SK-N-SH (cell line): Measurements from ENCODE around the gene DNAJC18.

ENCODE experiments used
- CTCF ChIP-seq: fragments of 200-600 bp; sonication (generic); IDR thresholded peaks from 2 replicates; pipeline ENCODE4 v1.6.1; 2017; ENCODE audit warnings: antibody characterized with exemption, mild to moderate bottlenecking, moderate library complexity
- GABPA ChIP-seq: IDR thresholded peaks from 2 replicates; pipeline ENCODE4 v1.4.0; 2012; ENCODE audit warnings: low read depth, mild to moderate bottlenecking
- POLR2AphosphoS5 ChIP-seq: IDR thresholded peaks from 2 replicates; pipeline ENCODE4 v1.6.1; 2012; ENCODE audit warnings: low read depth, low read length
- RFX5 ChIP-seq: IDR thresholded peaks from 2 replicates; pipeline ENCODE4 v1.6.1; 2012; ENCODE audit warnings: mild to moderate bottlenecking, improper control_type of control experiment, low read length

GRCh38 chr5:139401546-139401945 is 37.8 kb downstream of the DNAJC18 start:
- TF ChIP-seq RFX5 (no peak), CTCF (no peak), POLR2AphosphoS5 (no peak), GABPA (no peak)
